Measurements from ENCODE around the gene SYT14.
"Not testable (repeated sequence)": the region's sequence is repeated elsewhere in the genome, so short reads cannot be mapped to it uniquely, and the experiment has no call there.

SYT14 gene

DNA sequence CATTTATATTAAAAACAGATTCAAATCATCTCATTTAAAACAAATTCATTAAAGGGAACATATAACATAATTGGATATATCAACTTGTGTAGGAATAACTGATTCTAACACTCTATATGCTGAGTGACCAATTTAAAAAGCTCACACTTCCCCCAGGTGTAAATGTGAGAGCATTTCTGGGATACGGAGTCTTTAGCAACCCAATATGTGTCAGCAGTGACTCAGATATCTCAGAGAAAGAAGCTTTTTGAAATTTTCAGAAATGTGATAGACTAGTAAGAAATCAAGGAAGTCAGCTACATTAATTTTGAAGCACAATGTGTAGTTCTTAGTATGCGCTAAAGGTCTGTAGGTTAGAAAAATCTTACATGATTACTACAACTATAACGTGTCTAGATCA, 206.7 kb downstream of the SYT14 start:
- no peak for DNase-seq (ENCODE audit: extremely low read depth, insufficient read length)
- TF ChIP-seq CTCF (IDR thresholded peaks at IDR 0.05; ENCODE audit: insufficient read depth, low read length, poor library complexity, severe bottlenecking) = no peak
- no peaks in the 10 kb centered on the region for H3K27me3 ChIP-seq (replicated peaks; ENCODE audit: control insufficient read depth, insufficient read depth, low read length)
- no peak overlapping the region for H3K4me3 ChIP-seq (replicated peaks; ENCODE audit: low read depth, low read length)
- no peaks in the 10 kb centered on the region for H3K36me3 ChIP-seq (ENCODE audit: control insufficient read depth, insufficient read depth, low read length)

DNA sequence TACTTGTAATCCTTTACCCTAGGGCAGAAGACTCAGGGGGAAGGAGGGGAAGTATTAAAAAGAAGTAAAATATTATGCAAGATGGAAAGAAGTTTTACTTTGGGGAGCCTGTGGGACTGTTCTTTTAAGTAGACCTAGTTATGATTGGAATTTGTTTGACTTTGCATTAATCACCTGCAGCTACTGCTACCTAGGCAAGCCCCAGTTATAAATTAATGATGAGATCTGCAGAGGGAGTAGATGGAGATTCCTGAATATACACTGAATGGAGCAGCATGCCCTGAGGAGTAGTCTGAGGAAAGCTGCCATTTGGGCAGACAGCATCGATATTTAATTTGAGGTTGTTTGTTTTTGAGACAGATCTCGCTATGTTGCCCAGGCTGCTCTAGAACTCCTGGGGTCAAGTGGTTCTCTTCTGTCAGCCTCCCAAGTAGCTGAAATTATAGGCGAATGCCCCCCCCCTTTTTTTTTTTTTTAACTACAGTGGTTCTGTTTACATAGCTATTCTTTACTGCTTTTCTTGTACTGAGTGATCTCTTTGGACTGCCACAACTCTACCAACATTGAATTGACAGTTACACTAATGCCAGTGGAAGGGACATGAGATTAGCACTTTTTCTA, 213.1 kb downstream of the SYT14 start:
- TF ChIP-seq CTCF (IDR thresholded peaks at IDR 0.05; ENCODE audit: insufficient read depth, low read length, poor library complexity, severe bottlenecking) = no peak
- Histone ChIP-seq H3K27me3 (replicated peaks; ENCODE audit: control insufficient read depth, insufficient read depth, low read length) (no peaks in the 10 kb centered on the region; the same call in 1 of the 2 replicates), H3K36me3 (ENCODE audit: control insufficient read depth, insufficient read depth, low read length) (no peaks in the 10 kb centered on the region), H3K4me3 (replicated peaks; ENCODE audit: low read depth, low read length) (no peak overlapping the region)
- DNase-seq (ENCODE audit: extremely low read depth, insufficient read length) = no peak

DNA sequence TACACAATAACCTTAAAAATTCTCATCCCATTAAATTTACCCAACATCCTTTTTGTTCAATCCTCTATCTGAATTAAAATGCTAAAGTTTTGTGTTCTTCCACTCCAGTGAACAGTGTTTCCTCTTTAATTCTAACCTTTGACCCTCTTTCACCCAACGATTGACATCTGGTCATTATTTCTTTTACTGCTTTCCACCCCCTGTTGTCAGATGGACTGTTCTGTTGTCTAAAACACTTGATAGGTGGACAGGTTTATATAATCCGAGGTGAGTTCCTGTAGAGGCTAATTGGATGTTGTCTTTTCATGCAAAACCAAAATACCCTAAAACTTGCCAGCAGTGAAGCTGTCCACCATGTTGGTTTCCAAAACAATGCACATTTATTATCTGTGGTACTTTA, 221.2 kb downstream of the SYT14 start:
- Histone ChIP-seq H3K27me3 (replicated peaks; ENCODE audit: control insufficient read depth, insufficient read depth, low read length) (no peaks in the 10 kb centered on the region), H3K4me3 (replicated peaks; ENCODE audit: low read depth, low read length) (no peak overlapping the region), H3K36me3 (ENCODE audit: control insufficient read depth, insufficient read depth, low read length) (no peaks in the 10 kb centered on the region)
- TF ChIP-seq CTCF (IDR thresholded peaks at IDR 0.05; ENCODE audit: insufficient read depth, low read length, poor library complexity, severe bottlenecking) = no peak
- no peak for DNase-seq (ENCODE audit: extremely low read depth, insufficient read length)

DNA sequence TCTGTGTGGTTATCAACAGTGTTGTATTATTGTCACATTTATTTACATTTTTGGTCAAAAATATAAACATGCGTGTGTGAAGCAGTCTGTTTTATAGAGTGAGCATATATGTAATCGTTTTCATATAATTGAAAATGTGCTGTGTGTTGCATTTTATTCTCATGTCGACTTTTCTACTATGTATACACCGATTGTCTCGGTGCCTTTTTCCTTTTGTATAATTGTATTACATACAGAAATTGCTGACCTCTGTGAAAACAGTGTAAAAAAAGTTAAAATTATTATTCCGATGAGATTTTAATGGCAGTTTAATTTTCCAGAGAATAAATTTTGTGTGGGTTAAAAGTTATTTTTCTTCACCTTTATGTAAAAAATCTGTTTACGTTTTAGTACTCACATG, 232.2 kb downstream of the SYT14 start:
- no peaks in the 10 kb centered on the region for H3K36me3 ChIP-seq (ENCODE audit: control insufficient read depth, insufficient read depth, low read length)
- TF ChIP-seq CTCF (IDR thresholded peaks at IDR 0.05; ENCODE audit: insufficient read depth, low read length, poor library complexity, severe bottlenecking) = no peak
- no peak overlapping the region for H3K4me3 ChIP-seq (replicated peaks; ENCODE audit: low read depth, low read length)
- no peaks in the 10 kb centered on the region for H3K27me3 ChIP-seq (replicated peaks; ENCODE audit: control insufficient read depth, insufficient read depth, low read length)
- no peak for DNase-seq (ENCODE audit: extremely low read depth, insufficient read length)

GRCh38 chr1:210174133-210174532, 236.1 kb downstream of the SYT14 start:
- no peak for DNase-seq (ENCODE audit: extremely low read depth, insufficient read length)
- no peak overlapping the region for H3K4me3 ChIP-seq (replicated peaks; ENCODE audit: low read depth, low read length)
- H3K27me3 ChIP-seq (replicated peaks; ENCODE audit: control insufficient read depth, insufficient read depth, low read length) = no peaks in the 10 kb centered on the region
- no peaks in the 10 kb centered on the region for H3K36me3 ChIP-seq (ENCODE audit: control insufficient read depth, insufficient read depth, low read length)
- no peak for TF ChIP-seq CTCF (IDR thresholded peaks at IDR 0.05; ENCODE audit: insufficient read depth, low read length, poor library complexity, severe bottlenecking)

DNA sequence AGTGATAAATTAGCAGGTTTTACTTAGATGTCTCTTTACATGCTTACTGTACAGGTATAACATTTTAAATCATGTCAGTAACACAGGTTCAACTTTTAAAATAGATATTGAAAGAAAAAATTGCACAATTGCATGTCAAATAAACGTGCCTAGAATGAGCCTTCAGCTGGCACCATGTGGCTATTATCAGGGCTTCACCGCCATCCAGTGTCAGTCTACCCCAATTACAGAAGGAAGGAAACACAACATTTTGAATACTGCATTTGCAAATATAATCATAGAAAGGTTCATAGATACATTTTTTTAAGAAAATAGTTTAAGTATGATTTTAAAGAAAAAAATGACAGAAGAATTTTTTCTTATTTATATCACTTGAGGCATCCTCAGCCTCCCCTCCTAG, 247.0 kb downstream of the SYT14 start:
- Histone ChIP-seq H3K27me3 (replicated peaks; ENCODE audit: control insufficient read depth, insufficient read depth, low read length) (no peaks in the 10 kb centered on the region), H3K36me3 (ENCODE audit: control insufficient read depth, insufficient read depth, low read length) (no peaks in the 10 kb centered on the region), H3K4me3 (replicated peaks; ENCODE audit: low read depth, low read length) (no peak overlapping the region)
- DNase-seq (ENCODE audit: extremely low read depth, insufficient read length) = no peak
- TF ChIP-seq CTCF (IDR thresholded peaks at IDR 0.05; ENCODE audit: insufficient read depth, low read length, poor library complexity, severe bottlenecking) = no peak

GRCh38 chr1:210187849-210188606, 250.0 kb downstream of the SYT14 start:
- not testable (repeated sequence) for H3K36me3 ChIP-seq (ENCODE audit: control insufficient read depth, insufficient read depth, low read length); H3K27me3 ChIP-seq (replicated peaks; ENCODE audit: control insufficient read depth, insufficient read depth, low read length); H3K4me3 ChIP-seq (replicated peaks; ENCODE audit: low read depth, low read length); DNase-seq (ENCODE audit: extremely low read depth, insufficient read length)
